Activated CD4-positive, alpha-beta T cell treated with anti-CD3 and anti-CD28 coated beads, Interleukin-2, amount 50 U/mL, for 1 hour (primary cell): ENCODE data around the gene ENDOV.

Source experiments
- DNase-seq: peaks from one replicate; pipeline ENCODE4 v3.0.0-alpha.2; 2020

Gene ENDOV

DNA sequence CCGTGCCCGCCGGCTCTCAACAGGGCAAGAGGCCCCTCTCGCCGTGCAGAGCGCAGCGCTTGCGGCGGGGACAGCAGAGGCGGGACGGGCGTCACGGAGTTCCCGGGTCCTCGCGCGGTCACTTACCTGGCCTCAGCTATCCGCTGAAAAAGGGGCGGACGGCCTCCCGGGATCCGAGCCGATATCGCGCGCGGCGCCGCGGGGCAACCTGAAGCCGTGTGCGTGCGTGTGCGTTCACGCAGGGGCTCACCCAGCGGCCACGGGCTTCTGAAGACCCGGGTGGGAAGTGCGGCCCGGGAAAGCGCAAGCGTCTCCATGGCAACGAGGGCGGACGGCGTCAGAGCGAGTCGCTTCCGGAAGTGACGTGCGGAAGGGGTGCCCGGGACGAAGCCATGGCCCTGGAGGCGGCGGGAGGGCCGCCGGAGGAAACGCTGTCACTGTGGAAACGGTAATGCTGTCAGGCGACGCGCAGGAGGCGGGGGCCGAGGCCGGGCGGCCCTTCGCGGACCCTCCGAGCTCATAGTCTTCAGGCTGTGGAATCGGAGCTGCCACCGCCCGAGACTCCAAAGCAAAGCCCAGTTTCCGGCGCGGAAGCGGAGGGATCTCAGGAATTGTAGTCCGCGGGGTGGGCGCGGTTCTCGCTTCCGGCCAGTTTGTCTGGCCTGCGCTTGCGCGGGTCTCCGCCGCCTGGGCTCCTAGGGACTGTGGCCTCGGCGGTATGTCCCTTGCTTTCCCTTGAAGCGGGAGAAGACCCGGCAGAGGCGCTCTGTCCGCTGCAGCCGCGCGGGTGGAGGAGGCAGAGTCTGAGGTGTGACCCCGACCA lies at the start of gene ENDOV:
Gene ENDOV (plus strand): TSS at position 365 of the 823 bp plus-strand sequence. CDS start 28 bp downstream, at position 393.
- DNase-seq: peak; percentile 95

DNA sequence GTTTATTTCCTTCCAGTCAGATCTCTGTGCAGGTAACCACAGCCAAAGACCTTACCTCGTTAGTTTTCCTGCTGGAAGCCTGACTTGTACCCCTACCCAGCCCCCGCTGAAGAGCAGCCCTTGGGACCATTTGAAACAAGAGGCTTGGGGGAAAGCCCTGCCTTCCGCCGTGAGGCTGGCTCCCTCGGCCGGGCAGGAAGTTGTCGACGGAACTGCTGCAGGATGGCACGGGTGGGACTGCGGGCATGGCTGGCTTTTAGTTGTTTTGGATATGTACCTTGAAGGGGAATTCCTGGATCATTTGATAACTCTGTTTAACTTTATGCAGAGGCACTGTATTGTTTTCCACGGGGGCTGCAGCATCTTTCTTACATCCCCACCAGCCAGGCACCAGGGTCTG lies 49.0 kb upstream of the ENDOV start:
- DNase-seq: no peak

DNA sequence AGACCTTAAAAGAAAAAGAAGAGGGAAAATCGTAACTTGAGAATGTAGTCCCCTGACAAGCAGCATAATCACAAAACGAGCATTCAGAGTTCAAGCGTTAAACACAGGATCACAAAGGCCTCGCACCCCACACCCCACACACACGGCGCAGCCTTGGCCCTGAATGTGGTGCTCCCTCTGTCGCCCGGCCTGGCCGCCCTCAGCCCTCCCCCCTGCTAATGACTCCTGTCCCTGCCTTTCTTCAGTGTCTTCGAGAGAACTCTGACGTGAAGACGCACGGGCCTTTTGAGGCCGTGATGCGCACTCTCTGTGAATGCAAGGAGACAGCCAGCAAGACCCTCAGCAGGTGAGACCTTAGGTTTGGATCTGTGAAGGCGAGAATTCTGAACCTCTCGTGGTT lies 47.5 kb upstream of the ENDOV start:
- DNase-seq: no peak

DNA sequence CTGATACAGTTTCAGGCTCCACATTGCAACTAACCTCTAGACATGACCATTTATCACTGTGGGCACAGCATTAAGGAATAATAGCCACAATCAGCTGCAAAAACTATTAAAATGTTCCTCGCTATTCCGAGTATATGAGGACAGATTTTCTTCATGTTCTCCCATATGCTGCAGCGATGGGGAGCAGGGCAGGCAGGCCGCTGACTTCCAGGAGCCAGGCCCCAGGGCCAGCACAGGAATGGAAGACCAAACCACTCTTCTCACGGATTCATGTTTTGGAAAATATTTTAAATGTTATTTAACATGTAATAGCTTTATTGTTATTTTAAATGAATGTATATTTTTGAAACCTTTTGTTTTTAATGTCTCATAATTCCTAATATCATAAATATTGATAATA lies 43.8 kb upstream of the ENDOV start:
- no peak for DNase-seq

DNA sequence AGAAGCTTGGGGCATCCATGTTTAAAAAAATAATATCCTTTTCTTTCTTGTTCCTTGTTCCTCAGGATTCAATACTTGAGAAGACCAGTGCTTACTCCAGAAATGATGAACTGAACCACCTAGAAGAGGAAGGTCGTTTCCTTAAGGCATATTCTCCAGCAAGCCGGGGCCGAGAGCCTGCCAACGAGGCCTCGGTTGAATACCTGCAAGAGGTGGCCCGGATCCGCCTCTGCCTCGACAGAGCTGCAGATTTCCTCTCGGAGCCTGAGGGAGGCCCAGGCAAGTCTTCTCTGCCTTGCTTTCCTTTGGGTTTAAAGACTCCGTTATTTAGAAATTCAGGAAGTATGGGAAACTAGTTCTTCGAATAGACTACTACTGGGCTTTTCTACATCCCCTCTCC lies 42.5 kb upstream of the ENDOV start:
- DNase-seq: no peak

DNA sequence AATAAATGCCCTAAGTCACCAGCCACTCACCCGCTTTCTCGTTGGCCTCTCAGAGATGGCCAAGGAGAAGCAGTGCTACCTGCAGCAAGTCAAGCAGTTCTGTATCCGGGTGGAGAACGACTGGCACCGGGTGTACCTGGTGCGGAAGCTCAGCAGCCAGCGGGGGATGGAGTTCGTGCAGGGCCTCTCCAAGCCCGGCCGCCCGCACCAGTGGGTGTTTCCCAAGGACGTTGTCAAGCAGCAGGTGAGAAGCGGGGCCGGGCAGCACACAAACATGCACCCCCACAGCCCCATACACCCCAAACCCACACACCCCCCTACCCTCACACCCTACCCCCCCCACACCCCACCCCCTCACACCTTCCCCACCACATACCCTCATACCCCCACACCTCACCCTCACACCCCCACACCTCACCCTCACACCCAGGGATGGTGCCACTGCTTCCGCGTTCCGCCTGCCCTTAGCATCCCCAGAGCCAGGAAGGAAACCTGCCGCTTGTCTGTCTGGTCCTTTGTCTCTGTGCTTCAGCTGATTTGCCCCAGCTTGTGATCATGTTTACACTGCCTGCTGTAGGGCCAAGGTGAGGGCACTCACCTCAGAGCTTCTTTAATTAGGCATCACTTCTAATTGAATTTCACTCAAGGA lies 41.9 kb upstream of the ENDOV start:
- no peak for DNase-seq

DNA sequence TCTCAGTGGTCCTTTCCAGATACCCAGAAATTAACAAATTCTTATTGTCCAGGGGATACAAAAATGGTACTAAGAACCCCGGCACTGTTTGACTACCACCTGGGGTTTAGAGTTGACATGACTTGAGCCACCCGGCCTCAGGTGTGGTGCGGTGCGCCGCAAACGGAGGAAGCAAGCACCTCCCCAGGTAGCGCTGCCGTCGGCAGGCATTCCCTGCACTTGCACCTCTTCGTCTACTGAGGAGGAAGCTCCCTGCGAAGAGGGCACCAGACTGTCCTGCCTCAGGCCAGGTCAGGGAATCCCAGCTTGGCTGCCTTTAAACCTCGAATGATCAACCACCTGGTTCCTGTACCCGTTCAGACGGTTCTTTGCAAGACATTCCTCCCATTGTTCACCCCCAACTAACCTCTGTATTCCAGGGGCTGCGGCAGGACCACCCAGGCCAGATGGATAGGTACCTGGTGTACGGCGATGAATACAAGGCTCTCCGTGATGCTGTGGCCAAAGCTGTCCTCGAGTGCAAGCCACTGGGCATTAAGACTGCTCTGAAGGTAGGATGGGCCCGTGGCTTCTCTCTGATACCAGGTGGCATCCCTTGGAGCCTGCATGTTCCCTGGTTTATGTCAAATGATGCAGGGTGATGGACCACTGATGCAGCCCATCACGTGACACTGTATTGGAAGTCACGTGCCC lies 40.8 kb upstream of the ENDOV start:
- DNase-seq: no peak

DNA sequence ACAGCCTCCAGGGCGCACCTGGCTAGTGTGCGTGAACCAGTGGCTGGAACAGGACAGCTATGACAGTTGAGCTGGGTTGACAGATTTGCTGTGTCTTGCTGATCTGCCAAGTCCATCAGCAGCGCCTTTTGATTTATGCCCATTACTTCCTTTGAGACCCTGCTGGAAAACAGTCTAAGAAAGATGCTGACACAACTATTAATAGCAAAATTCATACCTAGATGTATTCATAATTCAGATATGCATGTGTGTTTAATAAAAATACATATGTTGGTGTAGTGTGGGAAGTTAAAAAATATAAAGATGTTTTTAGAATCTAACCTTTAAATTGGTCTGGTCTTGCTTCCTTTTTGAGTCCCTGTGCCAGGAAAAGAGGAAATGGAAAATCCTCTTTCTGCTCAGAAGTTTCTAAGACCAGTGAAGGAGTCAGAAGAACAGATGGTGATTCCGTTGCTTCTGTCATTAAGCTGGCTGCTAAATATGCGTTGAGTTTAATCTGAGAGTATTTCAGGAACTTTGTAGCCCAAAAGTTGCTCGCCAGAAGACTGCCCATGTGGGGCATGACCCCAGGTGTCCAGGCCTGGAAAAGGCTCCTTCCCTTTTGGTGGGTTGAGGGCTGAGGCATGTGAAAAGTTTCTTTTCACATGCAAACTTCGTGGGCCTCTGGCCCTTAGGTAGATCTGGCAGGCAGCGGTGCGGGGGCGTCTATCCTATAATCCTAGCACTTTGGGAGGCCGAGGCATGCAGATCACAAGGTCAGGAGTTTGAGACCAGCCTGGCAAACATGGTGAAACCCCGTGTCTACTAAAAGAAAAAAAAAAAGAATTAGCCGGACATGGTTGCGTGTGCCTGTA lies 40.0 kb upstream of the ENDOV start:
- no peak for DNase-seq

DNA sequence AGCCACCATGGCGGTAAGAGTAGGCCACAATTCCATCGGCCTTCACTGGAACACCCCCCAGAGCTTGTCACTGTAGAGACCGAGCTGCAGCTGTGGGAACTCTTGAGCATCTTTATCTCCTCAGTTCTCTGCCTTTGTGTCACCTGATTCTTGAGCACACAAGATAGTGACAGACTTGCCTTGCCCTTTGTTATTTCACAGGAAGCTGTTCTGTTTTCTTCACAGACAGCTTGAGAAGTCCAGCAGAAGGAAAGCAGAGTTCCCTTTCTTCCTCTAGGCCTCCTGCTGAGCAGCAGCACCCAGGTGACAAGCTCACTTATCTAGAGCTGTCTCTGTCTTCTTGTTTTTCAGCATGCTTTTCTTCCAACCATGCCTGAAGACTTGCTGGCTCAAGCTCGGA lies 38.4 kb upstream of the ENDOV start:
- no peak for DNase-seq

DNA sequence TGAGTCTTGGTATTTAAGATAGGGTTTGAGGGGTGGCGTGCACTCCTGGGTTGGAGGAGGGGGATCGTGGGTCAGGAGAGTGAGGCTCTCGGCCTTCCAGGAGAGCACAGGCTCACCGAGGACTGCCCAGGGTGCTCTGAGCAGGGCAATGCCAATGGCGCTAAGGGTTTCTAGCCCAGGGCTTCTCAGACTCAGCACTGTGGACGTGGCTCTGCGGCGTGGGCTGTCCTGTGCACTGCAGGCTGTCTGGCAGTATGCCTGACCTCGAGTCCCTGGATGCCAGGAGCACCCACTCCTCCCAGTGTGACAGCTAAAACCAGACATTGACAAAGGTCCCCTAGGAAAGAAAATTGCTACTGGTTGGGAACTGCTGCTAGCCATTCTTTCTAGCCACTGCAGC lies 37.2 kb upstream of the ENDOV start:
- no peak for DNase-seq

DNA sequence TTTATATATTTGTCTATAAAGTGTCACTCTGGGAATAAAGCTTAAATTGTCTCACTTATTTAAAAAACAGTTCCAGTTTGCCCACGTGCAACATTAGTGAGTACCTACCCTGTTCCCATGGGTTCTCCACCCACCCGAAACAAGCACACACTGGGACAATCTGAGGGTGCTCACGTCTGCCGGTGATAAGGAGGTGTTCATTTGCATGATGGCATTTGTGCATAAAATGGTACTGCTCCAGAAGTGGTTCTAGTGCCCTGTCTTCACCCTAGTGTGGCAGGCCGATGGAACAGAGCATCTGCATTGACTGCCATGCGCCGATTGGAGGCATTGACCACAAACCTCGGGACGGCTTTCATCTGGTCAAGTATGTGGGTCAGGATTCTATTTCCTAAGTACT lies 35.6 kb upstream of the ENDOV start:
- no peak for DNase-seq

DNA sequence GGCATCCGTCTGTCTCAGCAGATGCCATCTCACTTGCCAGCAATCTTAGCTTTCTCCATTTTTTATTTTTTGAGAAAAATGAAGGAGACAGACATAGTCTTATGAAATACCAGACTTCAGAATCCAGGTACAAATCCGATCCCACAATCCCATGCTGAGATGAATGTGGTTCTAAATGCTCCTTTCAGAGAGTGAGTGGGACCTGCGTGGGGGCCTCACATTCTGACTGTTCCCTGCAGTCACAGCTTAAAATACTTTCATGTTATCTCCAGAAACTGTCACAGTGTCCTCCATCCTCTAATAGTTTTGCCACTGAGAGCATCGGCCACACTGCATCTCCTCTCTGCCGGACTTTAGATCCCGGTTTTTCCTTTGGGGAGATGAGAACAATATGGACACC lies 34.9 kb upstream of the ENDOV start:
- no peak for DNase-seq

DNA sequence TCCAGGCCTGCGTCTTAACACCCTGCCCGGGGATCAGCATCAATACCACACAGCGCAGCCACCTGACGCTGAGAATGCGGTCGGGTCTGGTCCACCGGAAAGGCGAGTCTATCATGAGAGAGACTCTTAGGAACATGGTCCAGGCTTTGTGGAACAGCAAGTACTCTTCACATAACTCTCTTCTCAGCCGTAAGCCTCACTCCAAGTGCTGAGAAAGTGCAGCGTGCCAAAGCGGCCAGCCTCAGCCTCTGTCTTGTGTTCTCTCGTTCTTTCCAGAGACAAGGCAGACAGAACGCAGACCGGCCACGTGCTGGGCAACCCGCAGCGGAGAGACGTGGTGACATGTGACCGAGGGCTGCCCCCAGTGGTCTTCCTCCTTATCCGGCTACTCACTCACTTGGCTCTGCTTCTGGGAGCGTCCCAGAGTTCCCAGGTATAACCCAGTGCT lies 34.4 kb upstream of the ENDOV start:
- no peak for DNase-seq

DNA sequence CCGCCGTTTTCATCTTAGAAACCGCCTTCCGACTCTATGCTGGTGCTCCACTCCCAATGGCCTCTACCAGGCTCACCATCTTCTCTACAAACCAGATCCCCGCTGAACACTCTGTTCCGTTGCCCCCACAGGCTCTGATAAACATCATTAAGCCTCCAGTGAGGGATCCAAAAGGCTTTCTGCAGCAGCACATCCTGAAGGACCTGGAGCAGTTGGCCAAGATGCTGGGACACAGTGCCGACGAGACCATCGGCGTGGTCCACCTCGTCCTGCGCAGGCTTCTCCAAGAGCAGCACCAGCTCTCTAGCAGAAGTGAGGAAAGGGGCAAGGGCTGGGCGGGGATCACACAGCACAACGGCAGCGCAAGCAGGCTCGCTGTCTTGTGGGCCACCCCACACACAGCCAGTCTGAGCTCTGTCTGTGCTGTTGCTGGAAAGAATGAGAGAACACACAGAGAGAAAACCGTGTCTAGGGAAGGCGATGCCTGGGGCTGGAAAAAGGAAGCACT lies 33.5 kb upstream of the ENDOV start:
- no peak for DNase-seq

DNA sequence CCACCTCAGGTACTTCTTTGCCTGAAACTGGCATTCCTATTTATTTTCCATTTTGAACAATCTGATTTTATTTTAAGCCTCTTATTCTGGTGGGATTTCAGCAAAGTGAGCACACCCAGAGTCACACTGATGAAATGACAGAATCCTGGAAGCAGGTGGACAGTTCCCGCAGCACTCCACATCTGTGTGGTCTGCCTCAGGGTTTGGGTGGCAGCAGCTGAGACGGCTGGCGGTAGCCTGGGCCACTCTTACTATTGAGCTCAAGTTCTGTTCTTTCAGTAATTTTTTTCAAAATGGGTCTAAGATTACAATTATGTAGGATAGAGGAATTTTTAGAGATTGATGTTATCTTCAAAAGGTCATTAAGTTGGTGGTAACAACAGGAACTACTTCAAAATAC lies 32.5 kb upstream of the ENDOV start:
- no peak for DNase-seq

DNA sequence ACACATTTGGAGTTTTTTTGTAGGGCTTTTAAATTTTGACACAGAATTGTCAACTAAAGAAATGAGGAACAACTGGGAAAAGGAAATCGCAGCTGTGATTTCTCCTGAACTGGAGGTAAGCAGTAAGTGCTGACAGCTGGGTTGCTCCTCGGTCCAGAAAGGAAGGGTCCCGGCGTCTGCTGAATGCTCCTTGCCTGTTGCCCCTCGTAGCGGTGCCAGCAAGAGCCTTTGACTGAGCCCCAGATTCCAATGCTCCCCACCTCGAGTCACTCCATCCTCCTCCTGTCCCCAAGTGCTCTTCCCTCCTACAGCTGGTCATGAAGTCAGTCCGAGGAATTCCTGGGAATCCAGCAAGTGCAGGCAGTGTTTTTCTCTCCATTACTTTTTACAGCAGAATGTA lies 32.0 kb upstream of the ENDOV start:
- no peak for DNase-seq

DNA sequence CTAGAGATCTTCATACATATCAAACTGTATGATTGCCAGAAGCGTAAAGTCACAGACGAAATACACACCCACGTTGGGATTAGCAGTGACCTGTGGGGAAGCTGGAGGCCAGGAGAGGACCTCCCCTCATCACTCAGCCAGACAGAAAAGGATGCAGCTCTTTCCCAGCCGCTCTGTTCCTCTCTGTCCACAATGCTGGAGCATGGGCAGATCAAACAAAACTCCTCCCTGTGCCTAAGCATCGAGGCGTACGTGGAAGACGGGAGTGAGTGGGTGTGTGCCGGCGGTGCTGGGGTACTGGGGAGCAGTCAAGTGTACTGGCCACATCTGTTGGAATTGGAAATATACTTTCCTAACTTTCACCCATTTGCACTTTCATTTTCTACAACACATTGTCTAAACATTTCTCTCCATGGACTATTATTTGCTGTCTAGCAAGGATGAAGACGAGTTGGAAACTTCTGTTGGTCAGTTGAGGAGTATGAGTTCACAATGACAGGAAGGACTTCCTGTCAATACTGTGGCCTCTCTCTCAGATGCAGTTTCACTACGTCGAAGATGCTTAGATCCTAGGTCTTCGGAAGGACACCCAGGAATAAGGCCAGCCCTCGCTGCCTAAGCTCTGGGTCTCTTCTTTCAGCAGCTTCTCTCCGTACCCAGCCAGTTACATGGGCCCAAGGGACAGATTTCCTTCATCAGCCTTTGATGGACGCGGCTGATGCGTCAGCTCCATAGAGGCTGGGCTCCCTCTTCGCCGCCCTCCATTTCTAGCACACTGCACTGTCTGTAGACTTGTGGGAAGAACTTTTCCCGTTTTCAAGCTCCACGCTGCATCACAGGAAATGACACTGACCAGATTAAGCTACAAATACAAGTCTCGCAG lies 30.6 kb upstream of the ENDOV start:
- DNase-seq: no peak

DNA sequence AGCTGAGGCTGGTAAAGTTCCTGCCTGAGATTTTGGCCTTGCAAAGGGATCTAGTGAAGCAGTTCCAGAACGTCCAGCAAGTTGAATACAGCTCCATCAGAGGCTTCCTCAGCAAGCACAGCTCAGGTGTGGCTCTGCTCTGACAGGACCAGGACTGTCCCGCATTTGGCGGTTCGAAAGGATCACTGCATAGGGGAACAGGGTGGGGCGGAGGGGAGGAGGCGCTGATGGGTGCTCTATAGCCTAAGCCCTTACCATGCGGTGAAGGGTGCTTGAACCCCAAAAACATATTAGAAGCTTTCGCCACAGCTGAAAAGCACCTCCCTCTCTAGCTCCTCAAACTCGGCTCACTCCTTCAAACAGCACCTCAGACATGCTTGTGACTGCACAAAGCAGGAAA lies 29.9 kb upstream of the ENDOV start:
- no peak for DNase-seq

DNA sequence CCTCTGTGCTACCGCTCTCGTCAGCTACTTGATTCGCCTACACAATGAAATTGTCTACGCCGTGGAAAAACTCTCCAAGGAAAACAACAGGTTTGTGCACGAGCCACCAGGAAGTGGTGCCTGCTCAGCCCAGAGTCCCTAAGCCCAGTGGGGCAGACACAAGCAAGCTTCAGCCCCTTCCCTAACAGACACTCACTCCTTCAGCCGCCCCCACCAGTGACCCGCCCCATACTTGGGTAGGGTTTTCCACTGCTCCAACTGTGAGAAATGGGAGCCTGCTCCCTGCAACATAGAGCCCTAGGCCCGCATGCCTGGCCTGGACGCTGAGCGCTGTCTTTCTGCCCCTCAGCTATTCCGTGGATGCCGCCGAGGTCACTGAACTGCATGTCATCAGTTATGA lies 28.6 kb upstream of the ENDOV start:
- DNase-seq: no peak

DNA sequence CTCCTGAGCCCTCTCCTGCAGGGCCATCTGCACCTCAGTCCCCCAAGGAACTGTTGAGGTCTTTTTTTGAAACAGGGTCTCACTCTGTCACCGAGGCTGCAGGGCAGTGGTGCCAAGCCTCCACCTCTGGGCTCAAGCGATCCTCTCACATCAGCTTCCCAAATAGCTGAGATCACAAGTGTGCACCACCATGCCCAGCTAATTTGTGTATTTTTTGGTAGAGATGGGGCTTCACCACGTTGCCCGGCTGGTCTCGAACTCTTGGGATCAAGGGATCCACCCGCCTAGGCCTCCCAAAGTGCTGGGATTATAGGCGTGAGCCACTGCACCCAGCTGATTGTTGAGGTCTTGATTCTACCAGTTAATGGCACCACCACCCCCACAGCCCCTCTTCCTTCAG lies 27.9 kb upstream of the ENDOV start:
- DNase-seq: no peak

DNA sequence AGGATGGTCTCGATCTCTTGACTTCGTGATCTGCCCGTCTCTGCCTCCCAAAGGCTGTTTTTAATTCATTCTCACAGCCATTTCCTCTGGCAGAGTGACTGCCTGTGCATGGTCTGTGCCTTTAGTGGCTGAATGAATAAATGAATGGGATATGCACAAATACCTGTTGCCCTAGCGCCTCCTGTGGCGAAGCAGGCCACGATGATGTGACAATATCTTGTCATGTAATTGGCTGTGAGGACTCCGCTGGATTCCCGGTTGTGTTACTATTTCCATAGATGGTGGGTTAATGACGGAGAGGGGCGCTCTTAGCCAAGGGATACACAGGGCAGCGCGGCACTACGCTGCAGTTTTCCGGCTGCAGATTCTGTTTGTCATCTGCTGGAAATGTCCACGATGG lies 26.8 kb upstream of the ENDOV start:
- DNase-seq: no peak

DNA sequence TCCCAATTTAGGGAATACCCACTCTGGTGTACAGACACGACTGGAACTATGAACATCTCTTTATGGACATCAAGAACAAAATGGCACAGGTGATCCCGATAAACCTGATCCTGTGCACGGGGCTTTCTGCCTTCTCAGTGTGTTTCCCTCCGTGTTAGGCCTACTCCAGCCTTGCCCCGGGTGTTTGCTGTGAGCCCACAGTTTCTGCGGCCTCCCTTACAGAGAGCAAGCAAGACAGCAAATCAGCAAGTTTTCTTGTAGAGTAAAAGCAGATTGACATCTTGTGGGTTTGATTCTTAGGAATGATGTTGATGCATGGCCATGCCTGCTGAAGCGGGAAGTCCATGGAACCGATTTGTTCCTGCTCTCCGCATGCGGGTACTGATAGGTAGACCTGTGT lies 26.4 kb upstream of the ENDOV start:
- DNase-seq: no peak
